HUES6 (cell line): ENCODE data around the gene SULT4A1.

Experiments used
- H3K27ac ChIP-seq: 2 replicates; pipeline ENCODE4 v1.7.0; 2013; ENCODE audit warnings: low read depth, mild to moderate bottlenecking, low read length, inconsistent platforms
- H3K27me3 ChIP-seq: 2 replicates; pipeline ENCODE4 v1.6.1; 2013; ENCODE audit warnings: low read length; ENCODE audit not compliant: control insufficient read depth, insufficient read depth
- H3K36me3 ChIP-seq: 2 replicates; pipeline ENCODE4 v1.6.1; 2013; ENCODE audit warnings: low read length; ENCODE audit not compliant: control insufficient read depth, insufficient read depth
- H3K4me1 ChIP-seq: 2 replicates; pipeline ENCODE4 v1.6.1; 2013; ENCODE audit warnings: low read length; ENCODE audit not compliant: control insufficient read depth, insufficient read depth
- H3K4me3 ChIP-seq: 2 replicates; pipeline ENCODE4 v1.5.1; 2013; ENCODE audit warnings: low read depth, low read length
- H3K9ac ChIP-seq: one replicate; pipeline ENCODE4 v1.6.1; 2013; ENCODE audit warnings: mild to moderate bottlenecking, low read length
- H3K9me3 ChIP-seq: 2 replicates; pipeline ENCODE4 v1.6.1; 2013; ENCODE audit warnings: low read depth, low read length; ENCODE audit not compliant: control insufficient read depth, insufficient read depth

The SULT4A1 gene

GRCh38 chr22:43860126-43860525, 2.2 kb downstream of the SULT4A1 start:
- peaks cover 4% of the 10 kb centered on the region; the same call in 1 of the 2 replicates for H3K27me3 ChIP-seq
- no peaks in the 10 kb centered on the region for H3K36me3 ChIP-seq
- peaks cover 11% of the 10 kb centered on the region for H3K9me3 ChIP-seq
- peaks cover 31% of the 10 kb centered on the region for H3K4me1 ChIP-seq
- no peak overlapping the region for H3K27ac ChIP-seq
- H3K4me3 ChIP-seq = no peak overlapping the region
- H3K9ac ChIP-seq = no peak overlapping the region

- H3K9me3 ChIP-seq = peaks cover 11% of the 10 kb centered on the region
- no peak overlapping the region for H3K4me3 ChIP-seq
- no peak overlapping the region for H3K9ac ChIP-seq
- peaks cover 4% of the 10 kb centered on the region; the same call in 1 of the 2 replicates for H3K27me3 ChIP-seq
- peaks cover 31% of the 10 kb centered on the region for H3K4me1 ChIP-seq
- no peaks in the 10 kb centered on the region for H3K36me3 ChIP-seq
- no peak overlapping the region for H3K27ac ChIP-seq
These were observed 2.7 kb downstream of the SULT4A1 start for GRCh38 chr22:43859621-43860020.

- Histone ChIP-seq H3K9ac (peak overlapping the region; percentile 18), H3K27ac (no peak overlapping the region), H3K4me3 (no peak overlapping the region), H3K36me3 (no peaks in the 10 kb centered on the region), H3K27me3 (peaks cover 4% of the 10 kb centered on the region; the same call in 1 of the 2 replicates), H3K4me1 (peaks cover 32% of the 10 kb centered on the region), H3K9me3 (peaks cover 11% of the 10 kb centered on the region)
These were observed 3.1 kb downstream of the SULT4A1 start for GRCh38 chr22:43859176-43859575.

GRCh38 chr22:43858156-43858895, 4.0 kb downstream of the SULT4A1 start:
- Histone ChIP-seq H3K4me1 (peaks cover 40% of the 10 kb centered on the region), H3K27me3 (no peaks in the 10 kb centered on the region), H3K9ac (no peak overlapping the region), H3K9me3 (peaks cover 11% of the 10 kb centered on the region), H3K27ac (no peak overlapping the region), H3K4me3 (no peak overlapping the region), H3K36me3 (no peaks in the 10 kb centered on the region)

GRCh38 chr22:43857367-43857766, 4.9 kb downstream of the SULT4A1 start:
- Histone ChIP-seq H3K27me3 (no peaks in the 10 kb centered on the region), H3K4me1 (peaks cover 45% of the 10 kb centered on the region), H3K27ac (no peak overlapping the region), H3K9me3 (peaks cover 11% of the 10 kb centered on the region), H3K9ac (no peak overlapping the region), H3K4me3 (no peak overlapping the region), H3K36me3 (no peaks in the 10 kb centered on the region)

- H3K9me3 ChIP-seq = peaks cover 11% of the 10 kb centered on the region
- no peak overlapping the region for H3K27ac ChIP-seq
- peaks cover 33% of the 10 kb centered on the region for H3K4me1 ChIP-seq
- H3K4me3 ChIP-seq = no peak overlapping the region
- H3K27me3 ChIP-seq = no peaks in the 10 kb centered on the region
- no peaks in the 10 kb centered on the region; the same call in 1 of the 2 replicates for H3K36me3 ChIP-seq
- no peak overlapping the region for H3K9ac ChIP-seq
These were observed 6.9 kb downstream of the SULT4A1 start for GRCh38 chr22:43855431-43855830.

- H3K4me1 ChIP-seq = peaks cover 30% of the 10 kb centered on the region
- H3K9me3 ChIP-seq = peaks cover 11% of the 10 kb centered on the region
- H3K4me3 ChIP-seq = no peak overlapping the region
- H3K36me3 ChIP-seq = no peaks in the 10 kb centered on the region; the same call in 1 of the 2 replicates
- H3K9ac ChIP-seq = no peak overlapping the region
- no peaks in the 10 kb centered on the region for H3K27me3 ChIP-seq
- H3K27ac ChIP-seq = no peak overlapping the region
These were observed 7.5 kb downstream of the SULT4A1 start for GRCh38 chr22:43854786-43855271.

- Histone ChIP-seq H3K27ac (no peak overlapping the region), H3K36me3 (no peaks in the 10 kb centered on the region; the same call in 1 of the 2 replicates), H3K9me3 (peaks cover 11% of the 10 kb centered on the region), H3K4me3 (no peak overlapping the region), H3K27me3 (no peaks in the 10 kb centered on the region), H3K9ac (no peak overlapping the region), H3K4me1 (peaks cover 30% of the 10 kb centered on the region)
These were observed 8.1 kb downstream of the SULT4A1 start for GRCh38 chr22:43854121-43854785.

- H3K27ac ChIP-seq = no peak overlapping the region
- peaks cover 11% of the 10 kb centered on the region for H3K9me3 ChIP-seq
- no peak overlapping the region for H3K4me3 ChIP-seq
- no peaks in the 10 kb centered on the region for H3K27me3 ChIP-seq
- H3K36me3 ChIP-seq = no peaks in the 10 kb centered on the region; the same call in 1 of the 2 replicates
- peaks cover 24% of the 10 kb centered on the region for H3K4me1 ChIP-seq
- H3K9ac ChIP-seq = no peak overlapping the region
These were observed 8.9 kb downstream of the SULT4A1 start for GRCh38 chr22:43853328-43853931.

GRCh38 chr22:43852573-43853327, 9.6 kb downstream of the SULT4A1 start:
- Histone ChIP-seq H3K4me1 (peaks cover 25% of the 10 kb centered on the region), H3K27ac (no peak overlapping the region), H3K27me3 (no peaks in the 10 kb centered on the region), H3K36me3 (no peaks in the 10 kb centered on the region; the same call in 1 of the 2 replicates), H3K4me3 (no peak overlapping the region), H3K9ac (peak overlapping the region; percentile 23), H3K9me3 (peaks cover 11% of the 10 kb centered on the region)
